T-helper 9 cell (primary cell): ENCODE measurements around the gene SPRYD4.

Experiments
- DNase-seq: peaks from one replicate; pipeline ENCODE4 v3.0.0-alpha.2; 2020

Gene SPRYD4

DNA sequence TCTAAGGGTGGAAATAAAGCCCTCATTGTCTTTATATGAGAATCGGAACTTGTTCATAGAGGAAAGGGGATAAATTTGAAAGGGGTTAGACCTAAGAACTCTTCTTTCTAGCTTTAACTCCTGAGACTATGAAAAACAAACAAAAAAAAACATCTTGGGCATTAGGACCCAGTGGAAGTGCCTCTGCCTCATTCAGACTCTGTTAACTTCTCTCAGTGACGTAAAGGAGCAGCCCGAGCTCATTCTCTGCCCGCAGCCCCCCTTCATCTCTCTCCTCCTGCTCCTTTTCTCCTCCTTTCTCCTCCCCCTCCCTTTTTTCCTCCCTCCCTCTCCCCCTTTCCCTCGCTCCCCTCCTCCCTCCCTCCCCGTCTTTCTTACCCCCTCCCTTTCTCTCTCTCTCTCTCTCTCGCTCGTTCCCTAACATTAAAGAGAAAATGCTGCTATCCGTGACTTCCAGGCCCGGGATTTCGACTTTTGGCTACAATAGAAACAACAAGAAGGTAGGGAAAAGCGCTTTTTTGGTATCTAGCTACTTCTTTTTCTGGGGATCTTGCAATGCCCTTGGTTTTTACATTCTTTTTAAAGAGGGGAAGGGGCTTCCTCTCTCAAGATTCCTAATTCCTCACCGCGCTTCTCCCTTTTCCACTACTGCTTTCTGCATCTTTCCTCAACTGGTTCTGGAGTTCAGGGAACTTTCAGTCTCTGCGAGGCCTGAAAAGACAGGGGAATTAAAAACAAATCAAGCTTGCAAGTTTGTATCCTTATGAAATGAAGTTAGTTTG is 53.4 kb downstream of the SPRYD4 start, which contains the start of gene RBMS2:
TSS of gene RBMS2 (plus strand) at position 231 of the 782 bp plus-strand sequence. CDS start at position 435, 204 bp downstream.
- DNase-seq = peak; percentile 27

- no peak for DNase-seq
Observed at GRCh38 chr12:56522411-56523193, 54.2 kb downstream of the SPRYD4 start.

- DNase-seq = no peak
Observed at GRCh38 chr12:56528846-56529245, 60.5 kb downstream of the SPRYD4 start.
